H1 (cell line): ENCODE results near the gene ENOPH1. TPM values are rescaled to one million over a fixed set of nuclear protein-coding genes. Genes with fewer than 3 reads are reported as not detected.

Experiments
- CTCF ChIA-PET: fragments of 300-600 bp; sonication (Branson Sonifier 250); formaldehyde crosslinking; loops from one replicate; lab custom pipeline; 2021; ENCODE audit not compliant: partially characterized antibody; lab: Charles Lee
- POLR2A ChIA-PET: fragments of 300-600 bp; sonication (Branson Sonifier 250); formaldehyde crosslinking; loops from one replicate; lab custom pipeline; 2021; ENCODE audit warnings: inconsistent platforms; ENCODE audit not compliant: partially characterized antibody; lab: Charles Lee
- DNase-seq, 2 experiments: peaks; one replicate each; pipeline versions ENCODE4 v3.0.0 to v3.0.0-alpha.2; 2010 to 2022; ENCODE audit warnings: low spot score in 2 of 2, low read depth in 1 of 2, mixed read lengths in 1 of 2
- FAIRE-seq: peaks from 2 replicates; lab custom pipeline; 2011; peaks lifted over from hg19 to GRCh38; lab: Jason Lieb, UNC
- H2AFZ ChIP-seq: 2 replicates; pipeline ENCODE4 v1.8.1; 2012; ENCODE audit warnings: low read length, inconsistent platforms
- H2AK5ac ChIP-seq: 2 replicates; pipeline ENCODE4 v1.6.1; 2013; ENCODE audit warnings: low read depth, low read length
- H2BK120ac ChIP-seq: replicated peaks from 2 replicates; pipeline ENCODE3; 2013; ENCODE audit warnings: low read depth, low read length, inconsistent platforms
- H2BK12ac ChIP-seq: 2 replicates; pipeline ENCODE4 v1.6.1; 2013; ENCODE audit warnings: low read depth, low read length
- H2BK15ac ChIP-seq: 2 replicates; pipeline ENCODE4 v1.6.1; 2013; ENCODE audit warnings: low read length
- H2BK20ac ChIP-seq: 2 replicates; pipeline ENCODE4 v1.6.1; 2013; ENCODE audit warnings: low read length
- H2BK5ac ChIP-seq: 2 replicates; pipeline ENCODE4 v1.6.1; 2013; ENCODE audit warnings: low read depth, low read length
- H3K14ac ChIP-seq: 2 replicates; pipeline ENCODE4 v1.6.1; 2013; ENCODE audit warnings: inconsistent platforms; ENCODE audit not compliant: insufficient read length
- H3K18ac ChIP-seq: 2 replicates; pipeline ENCODE4 v1.6.1; 2013; ENCODE audit warnings: low read length; ENCODE audit errors: extremely low read depth
- H3K23ac ChIP-seq: 2 replicates; pipeline ENCODE4 v1.6.1; 2013; ENCODE audit warnings: inconsistent platforms; ENCODE audit not compliant: insufficient read length
- H3K23me2 ChIP-seq: 2 replicates; pipeline ENCODE4 v1.6.1; 2013; ENCODE audit warnings: low read depth, low read length
- H3K27ac ChIP-seq: 2 replicates; pipeline ENCODE4 v1.6.1; 2011; ENCODE audit warnings: low read depth, low read length, inconsistent platforms
- H3K27me3 ChIP-seq, 4 experiments: replicated peaks in 1 of 4; 1 replicate in 1 of 4; 2 replicates in 3 of 4; pipeline versions ENCODE4 v1.6.1 to v1.8.1; 2011 to 2013; ENCODE audit warnings: low read length in 3 of 4, mild to moderate bottlenecking in 3 of 4, inconsistent platforms in 2 of 4, mixed read lengths in 2 of 4, moderate library complexity in 1 of 4; ENCODE audit not compliant: control insufficient read depth in 3 of 4, insufficient read depth in 3 of 4; ENCODE audit errors: extremely low read depth in 1 of 4
- H3K36me3 ChIP-seq, 4 experiments: 2 replicates each; pipeline versions ENCODE4 v1.6.1 to v1.8.1; 2011 to 2013; ENCODE audit warnings: mild to moderate bottlenecking in 4 of 4, low read length in 3 of 4, moderate library complexity in 2 of 4, control low read depth in 1 of 4, inconsistent platforms in 1 of 4; ENCODE audit not compliant: insufficient read depth in 4 of 4, control insufficient read depth in 2 of 4
- H3K4ac ChIP-seq: replicated peaks from 2 replicates; pipeline ENCODE3; 2013; ENCODE audit warnings: low read length, low read depth, mixed read lengths, inconsistent platforms; ENCODE audit not compliant: insufficient read length
- H3K4me1 ChIP-seq, 4 experiments: replicated peaks in 1 of 4; 1 replicate in 1 of 4; 2 replicates in 3 of 4; pipeline versions ENCODE4 v1.6.1 to v1.8.1; 2011 to 2013; ENCODE audit warnings: low read length in 3 of 4, inconsistent platforms in 2 of 4, mixed read lengths in 1 of 4; ENCODE audit not compliant: insufficient read depth in 4 of 4, control insufficient read depth in 3 of 4
- H3K4me2 ChIP-seq, 2 experiments: 2 replicates each; pipeline versions ENCODE4 v1.6.1 to v1.8.1; 2011 to 2013; ENCODE audit warnings: low read depth in 2 of 2, low read length in 2 of 2, control low read depth in 1 of 2, inconsistent platforms in 1 of 2, mild to moderate bottlenecking in 1 of 2; ENCODE audit not compliant: insufficient read depth in 1 of 2
- H3K4me3 ChIP-seq, 4 experiments: fragments of 200-600, 300-600 bp in 1 of 4; sonication (generic), shearing (Covaris generic), sonication (Bioruptor Twin) in 1 of 4; 2 replicates each; pipeline versions ENCODE4 v1.5.1 to v1.8.1; 2011 to 2016; ENCODE audit warnings: low read length in 4 of 4, low read depth in 3 of 4, control low read depth in 2 of 4, inconsistent platforms in 2 of 4, mild to moderate bottlenecking in 2 of 4, mixed read lengths in 1 of 4, moderate library complexity in 1 of 4; ENCODE audit not compliant: insufficient read depth in 2 of 4; ENCODE audit errors: extremely low read depth in 1 of 4
- H3K56ac ChIP-seq: replicated peaks from 2 replicates; pipeline ENCODE3; 2013; ENCODE audit warnings: low read depth, mild to moderate bottlenecking, mixed read lengths, low read length, inconsistent platforms; ENCODE audit not compliant: insufficient read length
- H3K79me1 ChIP-seq: 2 replicates; pipeline ENCODE4 v1.6.1; 2013; ENCODE audit warnings: low read depth, low read length, control low read depth
- H3K79me2 ChIP-seq, 2 experiments: 2 replicates each; pipeline versions ENCODE4 v1.6.1 to v1.8.1; 2012 to 2013; ENCODE audit warnings: low read length in 2 of 2, mild to moderate bottlenecking in 2 of 2, inconsistent platforms in 1 of 2; ENCODE audit not compliant: insufficient read depth in 2 of 2, control insufficient read depth in 1 of 2
- H3K9ac ChIP-seq, 4 experiments: replicated peaks in 1 of 4; 1 replicate in 1 of 4; 2 replicates in 3 of 4; pipeline versions ENCODE4 v1.6.1 to v1.8.1; 2011 to 2013; ENCODE audit warnings: low read depth in 3 of 4, low read length in 3 of 4, control low read depth in 2 of 4, mild to moderate bottlenecking in 2 of 4, moderate library complexity in 2 of 4, inconsistent platforms in 1 of 4; ENCODE audit errors: extremely low read depth in 1 of 4
- H3K9me3 ChIP-seq, 2 experiments: 2 replicates each; pipeline versions ENCODE4 v1.6.1 to v1.8.1; 2012 to 2013; ENCODE audit warnings: mild to moderate bottlenecking in 2 of 2, moderate library complexity in 2 of 2, control low read depth in 1 of 2, inconsistent platforms in 1 of 2, low read depth in 1 of 2, low read length in 1 of 2, mixed read lengths in 1 of 2; ENCODE audit not compliant: insufficient read depth in 2 of 2
- H4K20me1 ChIP-seq, 2 experiments: replicated peaks in 1 of 2; 2 replicates each; pipeline versions ENCODE3 to v1.8.1; 2011 to 2013; ENCODE audit warnings: inconsistent platforms in 2 of 2, low read length in 2 of 2, mild to moderate bottlenecking in 1 of 2; ENCODE audit not compliant: insufficient read depth in 2 of 2, control insufficient read depth in 1 of 2
- H4K5ac ChIP-seq: 2 replicates; pipeline ENCODE4 v1.6.1; 2013; ENCODE audit warnings: low read length, low read depth, mixed read lengths, inconsistent platforms; ENCODE audit not compliant: insufficient read length
- H4K8ac ChIP-seq: 2 replicates; pipeline ENCODE4 v1.8.0; 2013; ENCODE audit warnings: mild to moderate bottlenecking, moderate library complexity, low read length, inconsistent platforms; ENCODE audit not compliant: insufficient read depth; ENCODE audit errors: extremely low read depth
- H4K91ac ChIP-seq: replicated peaks from 2 replicates; pipeline ENCODE3; 2013; ENCODE audit warnings: low read length, mixed read lengths, inconsistent platforms; ENCODE audit not compliant: insufficient read length
- BACH1 ChIP-seq: IDR thresholded peaks from 2 replicates; pipeline ENCODE4 v1.6.1; 2012; ENCODE audit warnings: low read length, improper control_type of control experiment
- BRCA1 ChIP-seq: IDR thresholded peaks from 2 replicates; pipeline ENCODE4 v1.6.1; 2012; ENCODE audit warnings: low read depth, low read length, improper control_type of control experiment
- CEBPB ChIP-seq: IDR thresholded peaks from 2 replicates; pipeline ENCODE4 v1.6.1; 2012; ENCODE audit warnings: low read depth, low read length
- EGR1 ChIP-seq: IDR thresholded peaks from 2 replicates; pipeline ENCODE4 v1.6.1; 2011; ENCODE audit warnings: low read depth, low read length, borderline replicate concordance
- EP300 ChIP-seq, 2 experiments: IDR thresholded peaks; 1 replicate in 1 of 2; 2 replicates in 1 of 2; pipeline ENCODE4 v1.6.1; 2011 to 2012; ENCODE audit warnings: low read depth in 2 of 2, low read length in 2 of 2, mild to moderate bottlenecking in 2 of 2, borderline replicate concordance in 1 of 2, inconsistent platforms in 1 of 2, moderate library complexity in 1 of 2
- KDM1A ChIP-seq: fragments of 200-600, 300-600 bp; sonication (generic); IDR thresholded peaks from 2 replicates; pipeline ENCODE4 v1.7.1; 2016; ENCODE audit warnings: mild to moderate bottlenecking, low read length, borderline replicate concordance
- KDM4A ChIP-seq: IDR thresholded peaks from one replicate; pipeline ENCODE4 v1.7.1; 2012; ENCODE audit warnings: low read depth, mild to moderate bottlenecking, moderate library complexity, low read length, inconsistent platforms; ENCODE audit not compliant: severe bottlenecking
- MAFK ChIP-seq: IDR thresholded peaks from 2 replicates; pipeline ENCODE4 v1.6.1; 2012; ENCODE audit warnings: low read depth, mild to moderate bottlenecking, improper control_type of control experiment, low read length
- SP2 ChIP-seq: IDR thresholded peaks from 2 replicates; pipeline ENCODE4 v1.6.1; 2012; ENCODE audit warnings: mild to moderate bottlenecking, low read length, inconsistent platforms
- TAF1 ChIP-seq: IDR thresholded peaks from 2 replicates; pipeline ENCODE4 v1.6.1; 2011; ENCODE audit warnings: mild to moderate bottlenecking, low read depth, low read length
- WGBS, 2 experiments: shearing (Covaris generic) in 1 of 2; methylation state at CpG; one replicate each; pipeline versions ENCODE4 v1.1.6 to v1.1.7; 2013 to 2015; ENCODE audit warnings: low lambda C conversion rate in 2 of 2, mixed read lengths in 2 of 2, inconsistent platforms in 1 of 2, low coverage in 1 of 2, missing lambda C conversion rate in 1 of 2; ENCODE audit not compliant: insufficient replicate concordance in 2 of 2, insufficient coverage in 1 of 2, insufficient read length in 1 of 2; ENCODE audit errors: extremely low coverage in 1 of 2, missing lambda C conversion rate in 1 of 2; 5-methylcytosine and 5-hydroxymethylcytosine counted together
- polyA plus RNA-seq, 7 experiments: library from polyadenylated mRNA; depleted of rRNA in 3 of 7; stranded (reverse) in 5 of 7; unstranded in 2 of 7; fragments of >200 nt in 5 of 7; fragments of 200-250 nt in 2 of 7; gene quantifications; 1 replicate in 5 of 7; 2 replicates in 1 of 7; 4 replicates in 1 of 7; pipeline versions ENCODE4 v1.2.1 to v1.2.3, GENCODE V29; 2011 to 2013; ENCODE audit warnings: missing spikeins in 2 of 7, mixed read lengths in 2 of 7
- total RNA-seq: library from RNA; stranded (reverse); fragmentation: NEBNext Ultra II Directional; extraction: Animal tissue kit (Norgen Biotek cat#: 25700); gene quantifications from 2 replicates; pipeline ENCODE4 v1.2.1, GENCODE V29; 2021

ENOPH1 gene
- total and polyA plus RNA-seq, 2 of the 8 experiments (the other 6 are each of a cell fraction or from before 2014, with no cell fraction given) = 25.1 to 89.3 TPM

DNA sequence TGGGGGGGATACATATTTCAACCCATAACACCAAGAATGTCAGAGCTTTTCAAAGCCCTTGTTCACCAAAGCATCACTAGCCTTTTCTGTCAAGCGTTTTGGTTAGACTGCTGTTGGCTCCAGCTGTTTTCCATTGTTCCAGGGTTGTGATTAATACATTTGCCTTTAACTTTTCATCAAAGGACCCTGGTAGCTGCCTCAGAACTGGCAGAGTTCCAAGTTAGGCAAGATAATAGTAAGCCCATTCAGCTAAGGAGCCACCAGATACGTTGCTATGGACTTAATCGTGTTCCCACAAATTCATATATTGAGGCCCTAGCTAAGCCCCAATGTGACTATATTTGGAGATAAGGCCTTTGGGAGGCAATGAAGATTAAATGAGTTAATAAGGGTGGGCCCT, 37.1 kb downstream of the ENOPH1 start:
- Histone ChIP-seq H3K23ac (no peak overlapping the region), H2AFZ (no peak overlapping the region), H2BK120ac (no peak overlapping the region), H4K20me1 (no peaks in the 10 kb centered on the region), H3K79me2 (no peaks in the 10 kb centered on the region), H3K9ac (no peak overlapping the region), H3K27me3 (no peaks in the 10 kb centered on the region), H3K36me3 (peaks cover 8 to 17% (median 11%) of the 10 kb centered on the region in 4 experiments; a peak in 7 of 8 replicates), H3K4me3 (no peak overlapping the region), H3K4me1 (no peaks in the 10 kb centered on the region), H3K18ac (no peak overlapping the region), H4K8ac (no peak overlapping the region), H4K91ac (no peak overlapping the region), H2BK12ac (no peak overlapping the region), H3K4me2 (no peak overlapping the region), H2BK20ac (no peak overlapping the region), H2AK5ac (no peak overlapping the region), H3K23me2 (no peaks in the 10 kb centered on the region), H3K27ac (no peak overlapping the region), H3K4ac (no peak overlapping the region), H3K79me1 (no peaks in the 10 kb centered on the region), H3K56ac (no peak overlapping the region), H3K9me3 (peaks cover 4 to 6% of the 10 kb centered on the region in 2 experiments; a peak in 2 of 4 replicates), H3K14ac (no peak overlapping the region), H2BK5ac (no peak overlapping the region), H2BK15ac (no peak overlapping the region), H4K5ac (no peak overlapping the region)
- 63% methylated on average over 3 of the region's 3 CpGs; no CpG with 5 or more reads in 1 of the 2 experiments for WGBS, 2 experiments
- TF ChIP-seq BACH1 = no peak
- no peak for TF ChIP-seq CEBPB
- TF ChIP-seq SP2 = no peak
- TF ChIP-seq KDM1A = no peak
- no peak for TF ChIP-seq BRCA1
- TF ChIP-seq TAF1 = no peak
- no peak for TF ChIP-seq KDM4A
- no peak for TF ChIP-seq EP300 (IDR thresholded peaks at IDR 0.05; ENCODE audit: borderline replicate concordance in 1 of 2, low read depth in 2 of 2, low read length in 2 of 2)
- no peak for TF ChIP-seq EGR1
- no peak for TF ChIP-seq MAFK
- FAIRE-seq = no peak
- DNase-seq = no peak
- ChIA-PET CTCF (interaction anchor here (1.3 to 13.4 kb wide), 5 partner anchors 18 to 273 kb away, joined by 3 to 160 read pairs (median 4); no protein-coding TSS in a partner anchor), POLR2A (interaction anchor here (0.8 to 7.0 kb wide), 6 partner anchors 33 to 126 kb away, joined by 3 to 24 read pairs (median 3); partner anchors contain the start of gene HNRNPDL)
